ENCODE results near the gene FUT4. TPM values are rescaled to one million over a fixed set of nuclear protein-coding genes. Genes with fewer than 3 reads are reported as not detected.

FUT4 gene
- total RNA-seq, 1 donor from 2014 or later = 3.0 TPM

DNA sequence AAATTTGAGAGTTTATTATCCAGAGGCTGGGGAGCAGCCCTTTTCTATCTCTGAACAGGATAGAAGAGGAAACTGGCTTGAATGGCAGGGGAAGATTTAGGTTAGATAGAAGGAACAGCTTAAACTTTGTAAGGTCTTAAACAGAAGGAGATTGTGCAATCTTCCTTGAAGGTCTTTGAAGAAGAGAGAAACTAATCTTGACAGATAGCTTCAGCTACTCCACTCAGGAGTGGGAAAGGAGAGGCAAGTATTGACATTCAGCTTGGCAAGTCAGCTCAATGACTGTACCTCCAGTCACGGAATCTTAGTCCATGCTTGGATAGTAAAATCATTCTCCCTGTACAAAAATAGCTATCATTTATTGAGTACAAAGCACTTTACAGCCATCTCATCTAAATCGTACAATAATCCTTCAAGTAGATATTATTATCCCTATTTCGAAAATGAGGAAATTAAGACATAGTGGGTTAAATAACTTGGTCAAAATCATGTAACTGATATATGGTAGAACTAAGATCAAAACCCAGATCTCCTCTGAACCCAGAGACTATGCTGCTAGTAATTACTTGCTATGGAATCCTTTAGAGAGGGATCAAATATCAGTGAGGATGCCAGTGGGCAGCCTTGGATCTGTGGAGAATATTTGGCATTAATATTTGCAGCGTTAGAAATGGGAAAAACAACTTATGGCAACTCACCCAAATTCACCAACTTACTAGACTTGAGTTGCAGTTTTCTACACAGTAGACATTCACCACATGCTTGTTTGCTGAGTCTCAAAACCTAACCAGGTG, 16.9 kb upstream of the FUT4 start:
- Mint-ChIP-seq H3K27me3 (ENCODE audit: unreplicated experiment) (no peaks in the 10 kb centered on the region), H3K36me3 (ENCODE audit: unreplicated experiment) (no peaks in the 10 kb centered on the region), H3K27ac (ENCODE audit: unreplicated experiment) (no peak overlapping the region), H3K9me3 (ENCODE audit: unreplicated experiment) (no peaks in the 10 kb centered on the region), H3K4me3 (ENCODE audit: unreplicated experiment) (no peak overlapping the region), H3K4me1 (ENCODE audit: unreplicated experiment) (peaks cover 13% of the 10 kb centered on the region)
- no peak for DNase-seq (ENCODE audit: extremely low spot score, unreplicated experiment)
- TF ChIP-seq, protein P1, sequence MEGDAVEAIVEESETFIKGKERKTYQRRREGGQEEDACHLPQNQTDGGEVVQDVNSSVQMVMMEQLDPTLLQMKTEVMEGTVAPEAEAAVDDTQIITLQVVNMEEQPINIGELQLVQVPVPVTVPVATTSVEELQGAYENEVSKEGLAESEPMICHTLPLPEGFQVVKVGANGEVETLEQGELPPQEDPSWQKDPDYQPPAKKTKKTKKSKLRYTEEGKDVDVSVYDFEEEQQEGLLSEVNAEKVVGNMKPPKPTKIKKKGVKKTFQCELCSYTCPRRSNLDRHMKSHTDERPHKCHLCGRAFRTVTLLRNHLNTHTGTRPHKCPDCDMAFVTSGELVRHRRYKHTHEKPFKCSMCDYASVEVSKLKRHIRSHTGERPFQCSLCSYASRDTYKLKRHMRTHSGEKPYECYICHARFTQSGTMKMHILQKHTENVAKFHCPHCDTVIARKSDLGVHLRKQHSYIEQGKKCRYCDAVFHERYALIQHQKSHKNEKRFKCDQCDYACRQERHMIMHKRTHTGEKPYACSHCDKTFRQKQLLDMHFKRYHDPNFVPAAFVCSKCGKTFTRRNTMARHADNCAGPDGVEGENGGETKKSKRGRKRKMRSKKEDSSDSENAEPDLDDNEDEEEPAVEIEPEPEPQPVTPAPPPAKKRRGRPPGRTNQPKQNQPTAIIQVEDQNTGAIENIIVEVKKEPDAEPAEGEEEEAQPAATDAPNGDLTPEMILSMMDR (IDR thresholded peaks at IDR 0.05) = no peak

DNA sequence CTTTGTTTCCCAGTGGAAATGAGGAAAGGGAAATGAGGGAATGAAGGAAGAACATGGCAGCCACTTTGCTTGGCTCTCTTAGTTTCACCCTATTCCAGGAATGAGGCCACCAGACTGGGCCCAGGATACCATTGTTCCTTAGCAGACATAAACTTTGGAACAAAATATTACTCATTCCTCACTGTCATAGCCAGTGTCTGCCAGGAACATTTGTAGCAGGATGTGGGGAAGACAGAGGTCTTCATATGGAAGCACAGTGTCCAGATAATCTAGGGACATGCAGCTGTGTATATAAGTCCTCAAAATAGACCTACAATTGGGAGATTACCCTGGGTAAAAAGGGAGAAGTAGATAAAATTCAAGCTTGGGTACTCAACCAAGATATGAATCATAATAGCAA, 15.2 kb upstream of the FUT4 start:
- H3K9me3 Mint-ChIP-seq (ENCODE audit: unreplicated experiment) = no peaks in the 10 kb centered on the region
- H3K27me3 Mint-ChIP-seq (ENCODE audit: unreplicated experiment) = peaks cover 3% of the 10 kb centered on the region
- H3K4me1 Mint-ChIP-seq (ENCODE audit: unreplicated experiment) = peaks cover 14% of the 10 kb centered on the region
- no peaks in the 10 kb centered on the region for H3K36me3 Mint-ChIP-seq (ENCODE audit: unreplicated experiment)
- H3K4me3 Mint-ChIP-seq (ENCODE audit: unreplicated experiment) = no peak overlapping the region
- TF ChIP-seq, protein P1 (IDR thresholded peaks at IDR 0.05) = no peak
- DNase-seq (ENCODE audit: extremely low spot score, unreplicated experiment) = no peak
- H3K27ac Mint-ChIP-seq (ENCODE audit: unreplicated experiment) = no peak overlapping the region

DNA sequence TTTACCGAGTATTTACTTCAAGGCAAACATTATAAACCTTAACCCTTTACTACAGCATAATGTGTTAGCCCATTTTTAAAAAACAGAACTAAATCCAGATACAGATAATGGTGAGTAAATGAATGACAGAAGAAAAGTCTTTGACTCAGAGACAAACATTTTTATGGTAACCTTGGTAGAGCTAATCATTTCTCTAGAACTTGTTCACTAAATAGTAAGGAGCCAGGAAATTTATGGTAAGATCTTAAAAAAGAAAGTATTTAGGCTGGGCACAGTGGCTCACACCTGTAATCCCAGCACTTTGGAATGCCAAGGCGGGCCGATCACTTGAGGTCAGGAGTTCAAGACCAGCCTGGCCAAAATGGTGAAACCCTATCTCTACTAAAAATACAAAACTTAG, 11.5 kb upstream of the FUT4 start:
- H3K4me3 Mint-ChIP-seq (ENCODE audit: unreplicated experiment) = no peak overlapping the region
- no peak for DNase-seq (ENCODE audit: extremely low spot score, unreplicated experiment)
- H3K36me3 Mint-ChIP-seq (ENCODE audit: unreplicated experiment) = no peaks in the 10 kb centered on the region
- no peaks in the 10 kb centered on the region for H3K9me3 Mint-ChIP-seq (ENCODE audit: unreplicated experiment)
- TF ChIP-seq, protein P1 (IDR thresholded peaks at IDR 0.05) = no peak
- peaks cover 3% of the 10 kb centered on the region for H3K27me3 Mint-ChIP-seq (ENCODE audit: unreplicated experiment)
- H3K4me1 Mint-ChIP-seq (ENCODE audit: unreplicated experiment) = peaks cover 15% of the 10 kb centered on the region
- no peak overlapping the region for H3K27ac Mint-ChIP-seq (ENCODE audit: unreplicated experiment)

DNA sequence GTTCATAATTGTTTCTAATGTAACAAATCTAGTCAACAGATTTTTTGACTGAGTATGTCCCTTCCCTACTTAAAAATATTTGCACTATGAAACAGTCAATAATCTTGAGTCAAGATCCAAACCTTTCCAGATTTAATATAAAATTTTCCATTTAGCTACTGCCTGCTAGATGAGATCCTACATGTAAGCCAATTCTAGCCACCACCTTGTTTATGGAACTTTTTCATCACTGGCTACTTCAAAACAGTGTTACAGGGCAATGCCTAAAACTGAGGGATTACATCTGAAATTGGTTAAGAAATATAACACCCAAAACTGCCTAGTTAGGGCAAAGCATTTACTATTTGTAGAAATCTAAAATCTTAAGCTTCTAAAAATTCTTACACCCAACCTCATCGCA, 10.5 kb upstream of the FUT4 start:
- no peak for DNase-seq (ENCODE audit: extremely low spot score, unreplicated experiment)
- Mint-ChIP-seq H3K36me3 (ENCODE audit: unreplicated experiment) (no peaks in the 10 kb centered on the region), H3K27ac (ENCODE audit: unreplicated experiment) (no peak overlapping the region), H3K9me3 (ENCODE audit: unreplicated experiment) (no peaks in the 10 kb centered on the region), H3K27me3 (ENCODE audit: unreplicated experiment) (peaks cover 3% of the 10 kb centered on the region), H3K4me1 (ENCODE audit: unreplicated experiment) (peaks cover 21% of the 10 kb centered on the region), H3K4me3 (ENCODE audit: unreplicated experiment) (no peak overlapping the region)
- TF ChIP-seq, protein P1 (IDR thresholded peaks at IDR 0.05) = no peak

DNA sequence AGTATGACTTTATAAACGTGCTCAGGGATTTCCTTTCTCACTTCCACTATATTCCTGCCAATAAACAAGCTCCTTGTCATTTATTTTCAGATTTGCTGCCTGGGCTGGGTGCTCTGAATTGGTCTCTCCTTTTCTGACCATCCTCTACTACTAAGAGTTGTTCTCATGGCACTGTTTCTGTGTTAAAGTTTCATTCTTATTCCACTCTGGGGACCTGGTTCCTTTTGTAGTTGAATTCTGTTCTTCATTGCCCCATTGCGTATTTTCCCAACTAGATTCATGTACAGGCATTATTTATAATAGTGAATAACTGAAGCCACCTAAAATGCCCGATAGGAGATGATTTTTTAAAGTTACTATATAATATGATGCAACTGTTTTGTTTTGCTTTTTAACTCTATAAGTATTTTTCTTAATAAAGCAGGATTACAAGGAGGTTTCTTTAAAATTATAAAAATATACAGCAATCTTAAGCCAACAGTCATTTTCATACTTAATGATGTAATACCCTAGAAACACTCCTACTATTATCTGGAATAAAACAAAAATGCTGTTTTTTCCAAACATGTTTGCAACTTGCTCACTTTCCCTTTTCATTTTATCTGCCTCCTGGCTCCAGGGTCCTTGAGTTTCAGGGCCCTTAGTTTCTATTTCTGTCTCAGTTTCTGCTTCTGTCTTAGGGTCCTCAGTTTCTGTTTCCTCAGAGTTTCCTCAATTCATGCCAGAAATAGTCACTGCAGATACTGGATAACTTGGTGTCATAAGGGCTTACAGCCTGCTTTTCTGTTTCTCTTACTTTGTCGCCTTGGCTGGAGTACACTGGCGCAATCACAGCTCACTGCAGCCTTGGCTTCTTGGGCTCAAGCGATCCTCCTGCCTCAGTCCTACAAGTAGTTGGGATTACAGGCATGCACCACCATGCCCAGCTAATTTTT, 9.8 kb upstream of the FUT4 start:
- Mint-ChIP-seq H3K36me3 (ENCODE audit: unreplicated experiment) (no peaks in the 10 kb centered on the region), H3K27me3 (ENCODE audit: unreplicated experiment) (peaks cover 3% of the 10 kb centered on the region), H3K27ac (ENCODE audit: unreplicated experiment) (peak overlapping the region; percentile 11), H3K4me3 (ENCODE audit: unreplicated experiment) (no peak overlapping the region), H3K4me1 (ENCODE audit: unreplicated experiment) (peaks cover 21% of the 10 kb centered on the region), H3K9me3 (ENCODE audit: unreplicated experiment) (no peaks in the 10 kb centered on the region)
- TF ChIP-seq, protein P1 (IDR thresholded peaks at IDR 0.05) = no peak
- no peak for DNase-seq (ENCODE audit: extremely low spot score, unreplicated experiment)
